OCI-LY1 (cell line): ENCODE measurements around the gene LRP2.

Experiments
- H2AFZ ChIP-seq: fragments of 200-600 bp; sonication (generic), shearing (Covaris generic); 2 replicates; pipeline ENCODE4 v1.6.0; 2014; ENCODE audit warnings: antibody characterized with exemption, mild to moderate bottlenecking, low read length
- H3F3A ChIP-seq: fragments of 200-600 bp; sonication (generic), shearing (Covaris generic); 2 replicates; pipeline ENCODE4 v1.6.0; 2014; ENCODE audit warnings: mild to moderate bottlenecking, antibody characterized with exemption, low read length, moderate library complexity; ENCODE audit not compliant: insufficient read depth
- H3K27ac ChIP-seq: fragments of 200-600 bp; sonication (generic); 2 replicates; pipeline ENCODE4 v1.5.1; 2014; ENCODE audit warnings: low read length, mixed run types, mild to moderate bottlenecking, low read depth; ENCODE audit not compliant: poor library complexity, severe bottlenecking
- H3K27me3 ChIP-seq: fragments of 200-600 bp; sonication (generic); 2 replicates; pipeline ENCODE4 v1.6.0; 2014; ENCODE audit warnings: antibody characterized with exemption, mild to moderate bottlenecking, low read length, moderate library complexity; ENCODE audit not compliant: insufficient read depth
- H3K36me3 ChIP-seq: fragments of 200-600 bp; sonication (generic); 2 replicates; pipeline ENCODE4 v1.6.1; 2014; ENCODE audit warnings: mild to moderate bottlenecking, antibody characterized with exemption, low read length, moderate library complexity, mixed read lengths; ENCODE audit not compliant: insufficient read depth
- H3K4me1 ChIP-seq: fragments of 200-600 bp; sonication (generic); 2 replicates; pipeline ENCODE4 v1.5.1; 2014; ENCODE audit warnings: mild to moderate bottlenecking, low read length, moderate library complexity; ENCODE audit not compliant: insufficient read depth, severe bottlenecking
- H3K4me2 ChIP-seq: fragments of 200-600 bp; sonication (generic), shearing (Covaris generic); 2 replicates; pipeline ENCODE4 v1.6.1; 2014; ENCODE audit warnings: low read length
- H3K4me3 ChIP-seq: fragments of 200-600 bp; sonication (generic); 2 replicates; pipeline ENCODE4 v1.5.1; 2014; ENCODE audit warnings: low read length, low read depth, mild to moderate bottlenecking, mixed read lengths; ENCODE audit not compliant: poor library complexity, severe bottlenecking
- H3K79me2 ChIP-seq: fragments of 200-600 bp; shearing (Covaris generic); 2 replicates; pipeline ENCODE4 v1.6.1; 2016; ENCODE audit warnings: mixed run types, low read length, mixed read lengths; ENCODE audit not compliant: insufficient read depth
- H3K9ac ChIP-seq: fragments of 200-600 bp; sonication (generic), shearing (Covaris generic); 2 replicates; pipeline ENCODE4 v1.6.1; 2014; ENCODE audit warnings: mild to moderate bottlenecking, low read length, mixed read lengths
- H3K9me2 ChIP-seq: fragments of 200-600 bp; sonication (generic), shearing (Covaris generic); 2 replicates; pipeline ENCODE4 v1.6.1; 2014; ENCODE audit warnings: low read depth, mild to moderate bottlenecking, low read length, mixed read lengths
- H3K9me3 ChIP-seq: fragments of 200-600 bp; shearing (Covaris generic); 2 replicates; pipeline ENCODE4 v1.6.1; 2014; ENCODE audit warnings: low read length, mixed read lengths
- H4K20me1 ChIP-seq: fragments of 200-600 bp; sonication (generic), shearing (Covaris generic); 2 replicates; pipeline ENCODE4 v1.6.0; 2016; ENCODE audit warnings: mild to moderate bottlenecking, low read length; ENCODE audit not compliant: insufficient read depth
- EZH2 ChIP-seq: fragments of 200-600 bp; sonication (generic), shearing (Covaris generic); IDR thresholded peaks from 2 replicates; pipeline ENCODE4 v1.8.0; 2017; ENCODE audit warnings: borderline replicate concordance, mixed run types, mild to moderate bottlenecking, antibody characterized with exemption, low read length, moderate library complexity, mixed read lengths
- TF ChIP-seq, protein P1 (sequence below): fragments of 200-600 bp; sonication (generic), shearing (Covaris generic); IDR thresholded peaks from 2 replicates; pipeline ENCODE4 v1.5.1; 2017; ENCODE audit warnings: mild to moderate bottlenecking, antibody characterized with exemption, low read length, moderate library complexity, mixed read lengths

LRP2 gene

GRCh38 chr2:169290433-169290832, 71.9 kb downstream of the LRP2 start:
- Histone ChIP-seq H3K79me2 (no peaks in the 10 kb centered on the region), H3K27me3 (no peaks in the 10 kb centered on the region), H3K27ac (no peak overlapping the region), H4K20me1 (no peaks in the 10 kb centered on the region), H3F3A (no peaks in the 10 kb centered on the region), H3K4me3 (no peak overlapping the region), H3K36me3 (no peaks in the 10 kb centered on the region), H3K9me2 (no peaks in the 10 kb centered on the region), H3K4me2 (no peak overlapping the region), H3K9me3 (no peaks in the 10 kb centered on the region), H3K9ac (no peak overlapping the region), H2AFZ (no peak overlapping the region), H3K4me1 (no peaks in the 10 kb centered on the region)
- TF ChIP-seq, protein P1, sequence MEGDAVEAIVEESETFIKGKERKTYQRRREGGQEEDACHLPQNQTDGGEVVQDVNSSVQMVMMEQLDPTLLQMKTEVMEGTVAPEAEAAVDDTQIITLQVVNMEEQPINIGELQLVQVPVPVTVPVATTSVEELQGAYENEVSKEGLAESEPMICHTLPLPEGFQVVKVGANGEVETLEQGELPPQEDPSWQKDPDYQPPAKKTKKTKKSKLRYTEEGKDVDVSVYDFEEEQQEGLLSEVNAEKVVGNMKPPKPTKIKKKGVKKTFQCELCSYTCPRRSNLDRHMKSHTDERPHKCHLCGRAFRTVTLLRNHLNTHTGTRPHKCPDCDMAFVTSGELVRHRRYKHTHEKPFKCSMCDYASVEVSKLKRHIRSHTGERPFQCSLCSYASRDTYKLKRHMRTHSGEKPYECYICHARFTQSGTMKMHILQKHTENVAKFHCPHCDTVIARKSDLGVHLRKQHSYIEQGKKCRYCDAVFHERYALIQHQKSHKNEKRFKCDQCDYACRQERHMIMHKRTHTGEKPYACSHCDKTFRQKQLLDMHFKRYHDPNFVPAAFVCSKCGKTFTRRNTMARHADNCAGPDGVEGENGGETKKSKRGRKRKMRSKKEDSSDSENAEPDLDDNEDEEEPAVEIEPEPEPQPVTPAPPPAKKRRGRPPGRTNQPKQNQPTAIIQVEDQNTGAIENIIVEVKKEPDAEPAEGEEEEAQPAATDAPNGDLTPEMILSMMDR = no peak
- no peak for TF ChIP-seq EZH2

GRCh38 chr2:169287666-169288065, 74.7 kb downstream of the LRP2 start:
- no peak overlapping the region for H3K9ac ChIP-seq
- no peaks in the 10 kb centered on the region for H3F3A ChIP-seq
- H3K27me3 ChIP-seq = no peaks in the 10 kb centered on the region
- no peaks in the 10 kb centered on the region for H4K20me1 ChIP-seq
- no peak overlapping the region for H3K4me3 ChIP-seq
- no peaks in the 10 kb centered on the region for H3K9me2 ChIP-seq
- no peaks in the 10 kb centered on the region for H3K4me1 ChIP-seq
- H3K9me3 ChIP-seq = no peaks in the 10 kb centered on the region
- no peaks in the 10 kb centered on the region for H3K79me2 ChIP-seq
- TF ChIP-seq, protein P1 = no peak
- no peak for TF ChIP-seq EZH2
- no peak overlapping the region for H2AFZ ChIP-seq
- no peaks in the 10 kb centered on the region for H3K36me3 ChIP-seq
- no peak overlapping the region for H3K27ac ChIP-seq
- no peak overlapping the region for H3K4me2 ChIP-seq

DNA sequence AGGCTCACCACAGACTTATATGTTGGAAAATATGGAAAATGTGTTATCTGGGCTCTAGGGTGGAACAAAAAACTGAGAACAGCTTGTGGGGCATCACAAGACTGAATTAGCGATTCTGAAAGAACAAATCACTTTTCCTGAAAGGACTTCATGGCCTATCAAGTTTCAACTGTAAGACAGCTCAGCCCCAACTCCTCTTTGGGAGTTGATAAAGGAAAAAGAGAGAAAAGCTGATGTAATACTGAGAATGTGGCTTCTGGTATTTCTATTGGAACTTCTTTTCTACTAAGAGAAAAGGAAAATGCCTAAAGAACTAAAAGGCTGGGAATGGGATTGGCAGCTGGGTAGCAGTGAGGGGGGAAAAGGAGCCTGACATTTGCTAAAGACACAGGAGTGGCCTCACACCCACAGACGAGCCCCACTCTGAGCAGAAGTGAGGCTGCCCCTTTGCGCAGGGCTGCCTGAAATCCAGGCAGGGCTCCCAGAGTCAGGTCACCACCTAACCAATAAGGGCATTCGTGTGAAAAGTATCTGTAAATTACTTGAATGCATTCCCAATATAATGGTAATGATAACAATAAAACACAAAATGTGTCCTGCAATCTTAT, 75.6 kb downstream of the LRP2 start:
- H3K36me3 ChIP-seq = no peaks in the 10 kb centered on the region
- H3K9me2 ChIP-seq = no peaks in the 10 kb centered on the region
- no peak overlapping the region for H3K27ac ChIP-seq
- H4K20me1 ChIP-seq = no peaks in the 10 kb centered on the region
- H2AFZ ChIP-seq = no peak overlapping the region
- H3K4me3 ChIP-seq = no peak overlapping the region
- H3K79me2 ChIP-seq = no peaks in the 10 kb centered on the region
- H3K9ac ChIP-seq = no peak overlapping the region
- no peak overlapping the region for H3K4me2 ChIP-seq
- H3K27me3 ChIP-seq = no peaks in the 10 kb centered on the region
- H3K4me1 ChIP-seq = no peaks in the 10 kb centered on the region
- TF ChIP-seq, protein P1 = no peak
- no peak for TF ChIP-seq EZH2
- no peaks in the 10 kb centered on the region for H3F3A ChIP-seq
- no peaks in the 10 kb centered on the region for H3K9me3 ChIP-seq
